DND-41 (cell line): ENCODE measurements around the gene SLC43A3.

ENCODE experiments used
- CTCF ChIP-seq: IDR thresholded peaks from 2 replicates; pipeline ENCODE4 v1.5.1; 2012; ENCODE audit warnings: borderline replicate concordance, low read length, moderate library complexity, mild to moderate bottlenecking; ENCODE audit not compliant: poor library complexity, severe bottlenecking; ENCODE audit errors: extremely low read depth
- EZH2 ChIP-seq: IDR thresholded peaks from 3 replicates; pipeline ENCODE4 v1.6.1; 2012; ENCODE audit warnings: borderline replicate concordance, low read depth, mild to moderate bottlenecking, moderate library complexity, low read length, inconsistent platforms; ENCODE audit not compliant: severe bottlenecking

GRCh38 chr11:57368106-57368844 lies 58.6 kb downstream of the SLC43A3 start:
- no peak for TF ChIP-seq CTCF
- no peak for TF ChIP-seq EZH2
